HepG2 (cell line): ENCODE data around the gene GPC3. TPM values are rescaled to one million over a fixed set of nuclear protein-coding genes. Genes with fewer than 3 reads are reported as not detected.
"Not testable (repeated sequence)": the region's sequence is repeated elsewhere in the genome, so short reads cannot be mapped to it uniquely, and the experiment has no call there.

Experiments used
- ATAC-seq: fragments of 200-7000 bp; cut with Tn5 transposase; 3 replicates; pipeline ENCODE4 v1.9.1; 2020; ENCODE audit warnings: mild to moderate bottlenecking, moderate library complexity
- BruUV-seq: library from RNA; stranded (reverse); fragments of 400-500 nt; replicated peaks from 2 replicates; lab custom pipeline; 2021; lab: Mats Ljungman, UMichigan
- CTCF ChIA-PET: fragments of 300-600 bp; formaldehyde crosslinking; extraction: SDS; loops from one replicate; lab custom pipeline; 2021; ENCODE audit warnings: low total read pairs, inconsistent platforms, low intra/inter-chr PET ratio; lab: Yijun Ruan, JAX
- POLR2A ChIA-PET: fragments of 350-600 bp; sonication (Branson Sonifier 250); formaldehyde crosslinking; loops from one replicate; lab custom pipeline; 2020; ENCODE audit warnings: antibody characterized with exemption, inconsistent platforms; lab: Yijun Ruan, JAX
- DNase-seq: peaks from one replicate; pipeline ENCODE4 v3.0.0-alpha.2; 2015; ENCODE audit warnings: low spot score
- FAIRE-seq: peaks from 3 replicates; lab custom pipeline; 2011; peaks lifted over from hg19 to GRCh38; lab: Jason Lieb, UNC
- H2AFZ ChIP-seq: one replicate; pipeline ENCODE4 v1.6.1; 2011; ENCODE audit warnings: low read length, inconsistent platforms
- H3K27ac ChIP-seq: fragments of 300-600 bp; 3 replicates; pipeline ENCODE4 v1.8.0; 2011; ENCODE audit warnings: mixed run types, mild to moderate bottlenecking, mixed read lengths, low read length, inconsistent platforms; ENCODE audit not compliant: insufficient read depth; ENCODE audit errors: extremely low read length
- H3K27me3 ChIP-seq, 2 experiments: fragments of 200-600 bp in 1 of 2; 2 replicates in 1 of 2; 3 replicates in 1 of 2; pipeline versions ENCODE4 v1.6.0 to v1.8.0; 2011; ENCODE audit warnings: low read length in 2 of 2, mild to moderate bottlenecking in 2 of 2, moderate library complexity in 2 of 2, inconsistent platforms in 1 of 2; ENCODE audit not compliant: insufficient read depth in 2 of 2, control insufficient read depth in 1 of 2
- H3K36me3 ChIP-seq, 2 experiments: fragments of 200-600 bp in 1 of 2; replicated peaks in 1 of 2; 2 replicates in 1 of 2; 3 replicates in 1 of 2; pipeline versions ENCODE4 v1.5.1 to v1.8.0; 2011; ENCODE audit warnings: low read length in 2 of 2, inconsistent platforms in 1 of 2; ENCODE audit not compliant: insufficient read depth in 2 of 2, control insufficient read depth in 1 of 2
- H3K4me1 ChIP-seq: 2 replicates; pipeline ENCODE4 v1.5.1; 2012; ENCODE audit warnings: low read length, inconsistent platforms; ENCODE audit not compliant: insufficient read depth
- H3K4me2 ChIP-seq: 2 replicates; pipeline ENCODE4 v1.6.0; 2011; ENCODE audit warnings: low read depth, low read length, inconsistent platforms
- H3K4me3 ChIP-seq, 3 experiments: fragments of 200-600 bp in 1 of 3; sonication (generic), shearing (Covaris generic) in 1 of 3; replicated peaks in 1 of 3; 2 replicates each; pipeline ENCODE4 v1.5.1; 2011 to 2016; ENCODE audit warnings: low read length in 3 of 3, inconsistent platforms in 2 of 3, low read depth in 2 of 3, mild to moderate bottlenecking in 2 of 3, control low read depth in 1 of 3, mixed read lengths in 1 of 3; ENCODE audit not compliant: insufficient read depth in 1 of 3
- H3K79me2 ChIP-seq: one replicate; pipeline ENCODE4 v1.6.1; 2011; ENCODE audit warnings: low read length, inconsistent platforms; ENCODE audit not compliant: insufficient read depth
- H3K9ac ChIP-seq: 2 replicates; pipeline ENCODE4 v1.6.0; 2011; ENCODE audit warnings: mild to moderate bottlenecking, low read depth, low read length, inconsistent platforms; ENCODE audit not compliant: insufficient read depth
- H3K9me3 ChIP-seq: 2 replicates; pipeline ENCODE4 v1.5.1; 2012; ENCODE audit warnings: mild to moderate bottlenecking, low read length
- H4K20me1 ChIP-seq: 2 replicates; pipeline ENCODE4 v1.6.0; 2011; ENCODE audit warnings: inconsistent platforms, mild to moderate bottlenecking, low read length, moderate library complexity; ENCODE audit not compliant: insufficient read depth
- AGO2 ChIP-seq: fragments of 200-400 bp; formaldehyde crosslinking; optimal IDR thresholded peaks from 2 replicates; pipeline ENCODE3; 2017; ENCODE audit warnings: mild to moderate bottlenecking, low read depth, low read length, moderate library complexity
- CSRNP2 ChIP-seq: sonication (generic); formaldehyde crosslinking; conservative IDR thresholded peaks from 2 replicates; pipeline ENCODE4 v1.8.0; 2022; ENCODE audit warnings: low read depth, missing genetic modification reagents
- ELF4 ChIP-seq: sonication (generic); formaldehyde crosslinking; IDR thresholded peaks from 2 replicates; pipeline ENCODE4 v1.5.0; 2020; ENCODE audit warnings: missing genetic modification reagents, mild to moderate bottlenecking, moderate library complexity, borderline replicate concordance
- JUND ChIP-seq: sonication (generic); formaldehyde crosslinking; IDR thresholded peaks from 2 replicates; pipeline ENCODE4 v1.8.0; 2022; ENCODE audit warnings: mild to moderate bottlenecking, missing genetic modification reagents
- ZFYVE20 ChIP-seq: sonication (generic); formaldehyde crosslinking; IDR thresholded peaks from 2 replicates; pipeline ENCODE4 v1.8.0; 2023; ENCODE audit warnings: low read depth, mild to moderate bottlenecking, moderate library complexity, missing genetic modification reagents, borderline replicate concordance
- ZNF142 ChIP-seq: sonication (generic); formaldehyde crosslinking; IDR thresholded peaks from 2 replicates; pipeline ENCODE4 v1.4.0; 2020; ENCODE audit warnings: missing genetic modification reagents
- ZNF317 ChIP-seq: sonication (generic); formaldehyde crosslinking; IDR thresholded peaks from 2 replicates; pipeline ENCODE4 v1.5.0; 2020; ENCODE audit warnings: mild to moderate bottlenecking, missing genetic modification reagents
- ZNF788 ChIP-seq: sonication (generic); formaldehyde crosslinking; IDR thresholded peaks from 2 replicates; pipeline ENCODE4 v1.5.0; 2020; ENCODE audit warnings: mild to moderate bottlenecking, missing genetic modification reagents, borderline replicate concordance
- WGBS: methylation state at CpG from one replicate; pipeline ENCODE4 v1.1.6; 2017; ENCODE audit warnings: low lambda C conversion rate; 5-methylcytosine and 5-hydroxymethylcytosine counted together
- in situ Hi-C: cut with HindIII; loops from 2 replicates; pipeline ENCODE4 v1.10.0; 2017; ENCODE audit warnings: low pct_unique_long_range_greater_than_20kb; ENCODE audit not compliant: extremely low pct_ligation_motif_present
- intact Hi-C: fragments of 100-400 bp; cut with micrococcal nuclease; formaldehyde crosslinking; loops from one replicate; pipeline ENCODE4 v1.10.0; 2022; ENCODE audit not compliant: unreplicated experiment
- polyA plus RNA-seq, 8 experiments: library from polyadenylated mRNA; depleted of rRNA in 3 of 8; stranded (reverse) in 7 of 8; unstranded in 1 of 8; fragments of >200 nt; fragmentation: Illumina TruSeq in 4 of 8; extraction: Trizol in 4 of 8; gene quantifications; 2 replicates each; pipeline versions ENCODE4 v1.2.1 to v1.2.3, GENCODE V29; 2011 to 2016; ENCODE audit warnings: low read depth in 4 of 8, missing spikeins in 1 of 8, mixed read lengths in 1 of 8; ENCODE audit not compliant: insufficient read depth in 1 of 8
- total RNA-seq, 5 experiments: library from RNA; depleted of rRNA; stranded (reverse); fragments of >200 nt; fragmentation: Illumina TruSeq; extraction: Trizol; gene quantifications; 2 replicates each; pipeline ENCODE4 v1.2.3, GENCODE V29; 2016; ENCODE audit warnings: low read depth in 1 of 5

The GPC3 gene
- total and polyA plus RNA-seq, 2 of the 13 experiments (the other 11 are each of a cell fraction or from before 2014, with no cell fraction given): 1,799 to 3,263 TPM

GRCh38 chrX:133771086-133771646 is 214.2 kb downstream of the GPC3 start (continued):
- no peak for TF ChIP-seq ZNF142 (CRISPR knock-in tag)
- no peak for TF ChIP-seq ELF4
- TF ChIP-seq CSRNP2 (CRISPR knock-in tag): no peak
- TF ChIP-seq ZNF317 (CRISPR knock-in tag): no peak
- TF ChIP-seq ZFYVE20: no peak
- TF ChIP-seq ZNF788 (CRISPR knock-in tag): no peak
- TF ChIP-seq AGO2: no peak
- no peak for TF ChIP-seq JUND (CRISPR knock-in tag)

- WGBS: 98% methylated on average over 4 of the region's 7 CpGs
- H3K9ac ChIP-seq, FAIRE-seq, intact Hi-C loops, ATAC-seq, in situ Hi-C loops, H3K4me3 ChIP-seq, DNase-seq, POLR2A ChIA-PET, H3K27ac ChIP-seq, H3K4me2 ChIP-seq, H2AFZ ChIP-seq, CTCF ChIA-PET, H3K9me3 ChIP-seq, BruUV-seq, H3K27me3 ChIP-seq: not testable (repeated sequence)
- Histone ChIP-seq H3K36me3 (peaks cover 0 to 27% of the 10 kb centered on the region in 2 experiments; a peak in 3 of 5 replicates), H3K79me2 (peaks cover 70% of the 10 kb centered on the region), H4K20me1 (peaks cover 84% of the 10 kb centered on the region), H3K4me1 (peaks cover 17% of the 10 kb centered on the region; the same call in 1 of the 2 replicates)
Observed at GRCh38 chrX:133762976-133763548, 222.3 kb downstream of the GPC3 start.
